ENCODE measurements around the gene SEMA5A. TPM values are rescaled to one million over a fixed set of nuclear protein-coding genes. Genes with fewer than 3 reads are reported as not detected.

Gene SEMA5A
- total RNA-seq, 1 donor from 2014 or later, result 43.2 TPM

- Histone ChIP-seq H3K27me3 (ENCODE audit: low read depth) (no peaks in the 10 kb centered on the region), H3K4me3 (no peak overlapping the region)
Measured at GRCh38 chr5:9462109-9462508, 83.8 kb downstream of the SEMA5A start.

GRCh38 chr5:9460885-9461645 lies 84.8 kb downstream of the SEMA5A start:
- Histone ChIP-seq H3K4me3 (no peak overlapping the region), H3K4me1 (peaks cover 13% of the 10 kb centered on the region), H3K36me3 (no peaks in the 10 kb centered on the region), H3K27ac (replicated peaks) (no peak overlapping the region), H3K9me3 (replicated peaks) (peaks cover 7% of the 10 kb centered on the region), H3K27me3 (ENCODE audit: low read depth) (no peaks in the 10 kb centered on the region)
- intact Hi-C loops (cut with micrococcal nuclease), result no loop called here
- no peak for DNase-seq
- TF ChIP-seq CTCF (IDR thresholded peaks at IDR 0.05; ENCODE audit: borderline replicate concordance), result no peak

More at GRCh38 chr5:9462109-9462508, 83.8 kb downstream of the SEMA5A start:
- Histone ChIP-seq H3K4me1 (peaks cover 3% of the 10 kb centered on the region), H3K36me3 (no peaks in the 10 kb centered on the region), H3K9me3 (replicated peaks) (peaks cover 7% of the 10 kb centered on the region), H3K27ac (replicated peaks) (no peak overlapping the region)
- intact Hi-C loops (cut with micrococcal nuclease), result no loop called here
- DNase-seq, result no peak
- no peak for TF ChIP-seq CTCF (IDR thresholded peaks at IDR 0.05; ENCODE audit: borderline replicate concordance)

DNA sequence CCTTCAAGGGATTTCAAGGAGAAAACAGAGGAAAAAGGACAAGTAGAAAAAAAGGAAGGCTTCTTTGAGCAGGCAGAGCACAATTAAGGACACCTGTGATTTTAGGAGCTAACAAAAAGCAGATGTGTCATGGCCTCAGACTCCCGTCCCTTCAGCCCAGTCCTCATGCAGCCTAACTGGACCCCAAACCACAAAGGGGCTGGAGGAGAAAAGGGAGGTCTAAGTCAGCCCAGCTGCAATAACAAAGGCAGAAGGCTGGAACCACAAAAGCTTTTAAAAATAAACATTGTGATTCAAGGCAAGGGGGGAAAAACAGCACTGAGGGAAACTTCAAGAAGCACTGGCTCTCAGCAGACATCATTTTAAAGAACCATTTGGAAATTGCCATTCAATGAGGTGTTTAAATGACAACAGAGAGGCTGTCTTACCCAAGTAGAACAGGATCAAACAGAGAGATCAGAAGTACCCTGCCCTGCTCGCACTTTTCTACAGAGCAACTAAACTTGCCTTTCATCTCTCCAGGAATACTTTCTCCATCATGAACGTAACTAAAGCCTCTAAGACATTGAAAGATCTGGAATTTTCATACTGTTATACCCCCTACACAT lies 89.3 kb downstream of the SEMA5A start:
- no peak for DNase-seq
- no peaks in the 10 kb centered on the region for H3K27me3 ChIP-seq (ENCODE audit: low read depth)
- no peaks in the 10 kb centered on the region for H3K36me3 ChIP-seq
- no peak overlapping the region for H3K4me3 ChIP-seq
- no peak for TF ChIP-seq CTCF (IDR thresholded peaks at IDR 0.05; ENCODE audit: borderline replicate concordance)
- H3K4me1 ChIP-seq, result peaks cover 33% of the 10 kb centered on the region
- intact Hi-C loops (cut with micrococcal nuclease), result no loop called here
- H3K27ac ChIP-seq (replicated peaks), result no peak overlapping the region
- H3K9me3 ChIP-seq (replicated peaks), result peaks cover 18% of the 10 kb centered on the region

DNA sequence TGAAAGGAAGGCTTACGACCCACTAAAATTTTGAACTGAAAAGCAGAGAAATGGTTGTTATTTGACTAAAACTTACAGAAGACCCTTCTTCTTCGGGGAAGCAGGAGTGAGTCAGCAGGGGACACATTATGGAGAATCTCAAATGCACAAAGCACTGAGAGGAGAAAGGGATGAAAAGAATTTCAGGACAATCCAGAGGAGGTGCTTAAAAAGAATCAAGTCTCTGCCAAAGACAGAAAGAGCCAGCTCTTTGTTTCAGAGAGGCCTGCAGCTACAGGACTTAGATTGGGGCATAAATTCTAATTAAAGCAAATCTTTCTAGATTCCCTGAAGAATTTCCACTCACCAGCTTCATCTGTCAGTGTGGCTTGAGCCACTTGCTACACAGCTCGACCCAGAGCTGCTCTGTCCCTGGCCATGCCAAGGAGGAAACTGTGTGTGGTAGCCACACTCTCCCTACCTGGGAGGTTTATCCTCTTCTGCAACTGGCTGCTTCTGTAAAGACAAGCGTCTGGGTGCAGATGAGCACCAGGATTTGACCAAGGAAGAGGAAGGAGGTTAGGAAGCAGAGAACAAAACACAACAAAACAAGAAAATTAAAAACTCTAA lies 89.9 kb downstream of the SEMA5A start:
- no peak for TF ChIP-seq CTCF (IDR thresholded peaks at IDR 0.05; ENCODE audit: borderline replicate concordance)
- no peak overlapping the region for H3K4me3 ChIP-seq
- no peaks in the 10 kb centered on the region for H3K27me3 ChIP-seq (ENCODE audit: low read depth)
- intact Hi-C loops (cut with micrococcal nuclease), result no loop called here
- no peaks in the 10 kb centered on the region for H3K36me3 ChIP-seq
- peak overlapping the region; percentile 32 for H3K27ac ChIP-seq (replicated peaks)
- H3K4me1 ChIP-seq, result peaks cover 38% of the 10 kb centered on the region
- peaks cover 18% of the 10 kb centered on the region for H3K9me3 ChIP-seq (replicated peaks)
- DNase-seq, result no peak

- TF ChIP-seq CTCF (IDR thresholded peaks at IDR 0.05; ENCODE audit: borderline replicate concordance), result no peak
- no peaks in the 10 kb centered on the region for H3K27me3 ChIP-seq (ENCODE audit: low read depth)
- H3K4me3 ChIP-seq, result no peak overlapping the region
- intact Hi-C loops (cut with micrococcal nuclease), result no loop called here
- H3K36me3 ChIP-seq, result no peaks in the 10 kb centered on the region
- H3K4me1 ChIP-seq, result peaks cover 40% of the 10 kb centered on the region
- no peak for DNase-seq
- H3K9me3 ChIP-seq (replicated peaks), result peaks cover 17% of the 10 kb centered on the region
- no peak overlapping the region for H3K27ac ChIP-seq (replicated peaks)
Measured at GRCh38 chr5:9454491-9454890, 91.4 kb downstream of the SEMA5A start.
